ENCODE measurements around the gene FBXO28. TPM values are rescaled to one million over a fixed set of nuclear protein-coding genes. Genes with fewer than 3 reads are reported as not detected.

The FBXO28 gene
- total and polyA plus RNA-seq, 3 donors from 2014 or later, result 23.7 to 43.7 (median 29.6) TPM

DNA sequence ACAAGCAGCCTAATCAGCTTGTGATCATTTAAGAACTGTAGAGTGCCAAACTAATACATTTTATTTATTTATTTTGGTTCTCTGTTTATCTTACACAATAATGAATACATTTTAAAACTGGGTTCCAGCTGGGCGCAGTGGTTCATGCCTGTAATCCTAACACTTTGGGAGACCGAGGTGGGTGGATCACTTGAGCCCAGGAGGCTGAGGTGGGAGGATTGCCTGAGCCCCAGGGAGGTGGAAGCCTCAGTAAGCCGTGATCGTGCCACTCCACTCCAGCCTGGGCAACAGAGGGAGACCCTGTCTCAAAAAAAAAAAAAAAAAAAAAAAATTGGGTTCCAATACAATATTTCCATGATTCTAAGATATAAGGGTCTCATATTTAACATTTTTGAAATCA lies 9.2 kb downstream of the FBXO28 start:
- TF ChIP-seq POLR2A (IDR thresholded peaks at IDR 0.05) (no peak), CTCF (IDR thresholded peaks at IDR 0.05) (no peak)
- no peak overlapping the region for H3K27ac ChIP-seq
- H3K4me1 ChIP-seq, result no peaks in the 10 kb centered on the region
- WGBS, 2 donors, result 70 to 96% methylated on average over 4 of the region's 4 CpGs
- no peaks in the 10 kb centered on the region for H3K9me3 ChIP-seq
- H3K4me3 ChIP-seq, result no peak overlapping the region
- no peaks in the 10 kb centered on the region for H3K36me3 ChIP-seq (ENCODE audit: low read depth, missing control alignments)
- intact Hi-C loops (cut with DNase I; ENCODE audit: low total_unique reads), result no loop called here
- no peak for DNase-seq
- H3K27me3 ChIP-seq, result no peaks in the 10 kb centered on the region

- H3K36me3 ChIP-seq (ENCODE audit: low read depth, missing control alignments), result no peaks in the 10 kb centered on the region
- TF ChIP-seq CTCF (IDR thresholded peaks at IDR 0.05) (no peak), POLR2A (IDR thresholded peaks at IDR 0.05) (no peak)
- H3K4me3 ChIP-seq, result no peak overlapping the region
- no peaks in the 10 kb centered on the region for H3K4me1 ChIP-seq
- no peak for DNase-seq
- no peak overlapping the region for H3K27ac ChIP-seq
- H3K27me3 ChIP-seq, result no peaks in the 10 kb centered on the region
- intact Hi-C loops (cut with DNase I; ENCODE audit: low total_unique reads), result no loop called here
- H3K9me3 ChIP-seq, result no peaks in the 10 kb centered on the region
Observed at GRCh38 chr1:224124220-224124619, 10.3 kb downstream of the FBXO28 start.

DNA sequence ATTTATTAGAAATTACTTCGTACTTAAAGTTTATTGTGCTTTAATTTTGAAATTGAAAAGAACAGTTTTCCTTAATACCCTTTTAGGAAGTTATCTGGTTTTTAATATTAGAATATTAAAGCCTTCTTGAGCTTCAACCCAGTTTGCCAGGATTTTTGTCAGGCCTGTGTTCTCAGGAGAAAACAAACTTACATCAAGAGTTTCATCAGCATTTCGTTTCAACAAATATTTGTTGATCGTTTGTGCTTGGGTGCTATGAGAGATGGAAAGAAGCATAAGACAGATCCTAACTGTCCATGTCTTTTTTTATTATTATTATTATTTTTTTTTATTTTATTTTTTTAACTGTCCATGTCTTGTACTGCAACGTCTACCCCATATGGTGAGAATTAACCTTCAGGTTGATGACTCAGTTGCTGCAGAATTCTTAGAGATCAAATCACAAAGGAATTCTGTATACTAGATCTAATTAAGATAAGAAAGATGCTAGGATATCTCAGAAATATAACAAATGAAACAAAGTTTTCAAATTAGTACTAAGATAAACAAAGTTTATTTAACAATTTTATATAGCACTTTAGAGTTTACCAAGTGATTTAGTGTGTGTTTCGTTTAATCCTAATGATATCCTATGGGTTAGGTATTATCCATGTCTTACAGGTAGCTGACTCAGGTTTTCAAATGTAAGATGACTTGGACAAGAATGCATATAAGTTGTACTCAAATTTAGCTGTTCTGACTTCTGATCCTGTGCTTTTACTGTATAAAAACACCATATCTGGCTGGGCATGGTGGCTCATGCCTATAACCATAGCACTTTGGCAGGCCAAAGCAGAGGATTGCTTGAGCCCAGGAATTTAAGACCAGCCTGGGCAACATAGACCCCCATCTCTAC lies 14.3 kb downstream of the FBXO28 start:
- TF ChIP-seq CTCF (IDR thresholded peaks at IDR 0.05) (no peak), POLR2A (IDR thresholded peaks at IDR 0.05) (no peak)
- Histone ChIP-seq H3K36me3 (ENCODE audit: low read depth, missing control alignments) (no peaks in the 10 kb centered on the region), H3K4me3 (no peak overlapping the region), H3K27me3 (no peaks in the 10 kb centered on the region), H3K9me3 (no peaks in the 10 kb centered on the region), H3K4me1 (no peaks in the 10 kb centered on the region), H3K27ac (no peak overlapping the region)
- WGBS, 2 donors, result 80 to 86% methylated on average over 5 of the region's 5 CpGs
- intact Hi-C loops (cut with DNase I; ENCODE audit: low total_unique reads), result no loop called here
- no peak for DNase-seq

GRCh38 chr1:224131253-224131652 lies 17.3 kb downstream of the FBXO28 start:
- DNase-seq, result no peak
- H3K4me3 ChIP-seq, result no peak overlapping the region
- H3K27ac ChIP-seq, result no peak overlapping the region
- intact Hi-C loops (cut with DNase I; ENCODE audit: low total_unique reads), result no loop called here
- H3K27me3 ChIP-seq, result no peaks in the 10 kb centered on the region
- no peaks in the 10 kb centered on the region for H3K9me3 ChIP-seq
- H3K36me3 ChIP-seq (ENCODE audit: low read depth, missing control alignments), result no peaks in the 10 kb centered on the region
- no peaks in the 10 kb centered on the region for H3K4me1 ChIP-seq
- no peak for TF ChIP-seq CTCF (IDR thresholded peaks at IDR 0.05)
- no peak for TF ChIP-seq POLR2A (IDR thresholded peaks at IDR 0.05)

DNA sequence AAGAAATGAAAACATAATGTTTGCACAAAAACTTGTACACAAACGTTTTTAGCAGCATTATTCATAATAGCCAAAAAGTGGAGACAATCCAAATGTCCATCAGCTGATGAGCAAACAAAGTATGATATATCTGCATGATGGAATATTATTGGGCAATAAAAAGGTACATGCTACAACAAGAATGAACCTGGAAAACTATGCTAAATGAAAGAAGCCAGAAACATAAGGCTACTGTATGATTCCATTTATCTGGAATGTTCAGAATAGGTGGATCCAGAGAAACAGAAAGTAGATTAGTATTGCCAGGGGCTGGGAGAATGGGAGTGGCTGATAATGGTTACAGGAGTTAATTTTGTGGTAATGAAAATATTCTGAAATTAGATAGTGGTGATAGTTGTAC lies 19.0 kb downstream of the FBXO28 start:
- WGBS, 2 donors, result 30 to 34% methylated on average over 1 of the region's 1 CpG
- Histone ChIP-seq H3K27ac (no peak overlapping the region), H3K36me3 (ENCODE audit: low read depth, missing control alignments) (no peaks in the 10 kb centered on the region), H3K27me3 (no peaks in the 10 kb centered on the region), H3K4me1 (no peaks in the 10 kb centered on the region), H3K9me3 (no peaks in the 10 kb centered on the region), H3K4me3 (no peak overlapping the region)
- intact Hi-C loops (cut with DNase I; ENCODE audit: low total_unique reads), result no loop called here
- DNase-seq, result no peak
- TF ChIP-seq POLR2A (IDR thresholded peaks at IDR 0.05) (no peak), CTCF (IDR thresholded peaks at IDR 0.05) (no peak)
